Left kidney (tissue), 2 donors: ENCODE data around the gene CCDC81. TPM values are rescaled to one million over a fixed set of nuclear protein-coding genes. Genes with fewer than 3 reads are reported as not detected.

ENCODE experiments used
- DNase-seq: peaks from one replicate; pipeline ENCODE4 v3.0.0-alpha.2; 2013
- polyA plus RNA-seq: library from polyadenylated mRNA; unstranded; fragments of 120-200 nt; gene quantifications from one replicate; pipeline ENCODE4 v1.2.1, GENCODE V29; 2013; ENCODE audit not compliant: insufficient read length

The CCDC81 gene
- polyA plus RNA-seq, 1 donor = 1.3 TPM

- no peak for DNase-seq
Measured at GRCh38 chr11:86464509-86465221, 90.0 kb downstream of the CCDC81 start.

GRCh38 chr11:86468169-86468568 is 93.5 kb downstream of the CCDC81 start:
- no peak for DNase-seq

GRCh38 chr11:86469491-86470388 is 95.1 kb downstream of the CCDC81 start:
- no peak for DNase-seq

Other genes with a start within 250 kb of the CCDC81 start
- 54.1 TPM for gene EED, start 130.1 kb upstream of the CCDC81 start, polyA plus RNA-seq
- 54.9 TPM for gene HIKESHI, start 72.6 kb upstream of the CCDC81 start, polyA plus RNA-seq